ENCODE data around the gene KIAA0753. TPM values are rescaled to one million over a fixed set of nuclear protein-coding genes. Genes with fewer than 3 reads are reported as not detected.
"Not testable (repeated sequence)": the region's sequence is repeated elsewhere in the genome, so short reads cannot be mapped to it uniquely, and the experiment has no call there.

Gene KIAA0753
- total and polyA plus RNA-seq, 2 experiments from 2014 or later = 6.9 to 20.5 TPM

- H3K27me3 ChIP-seq (replicated peaks; ENCODE audit: insufficient read depth) = no peaks in the 10 kb centered on the region
These were observed 66.4 kb downstream of the KIAA0753 start for GRCh38 chr17:6573982-6574686.

GRCh38 chr17:6573495-6573894 is 67.0 kb downstream of the KIAA0753 start:
- DNase-seq; H3K9me3 ChIP-seq (ENCODE audit: low read depth); H3K27me3 ChIP-seq (replicated peaks; ENCODE audit: insufficient read depth); H3K9ac ChIP-seq; H3K9me2 ChIP-seq (ENCODE audit: insufficient read depth); H3K4me2 ChIP-seq (ENCODE audit: unreplicated experiment); H4K20me1 ChIP-seq (ENCODE audit: insufficient read depth); H3K79me2 ChIP-seq (ENCODE audit: insufficient read depth); in situ Hi-C loops (cut with MboI); H2AFZ ChIP-seq; H3K4me3 ChIP-seq; H3K36me3 ChIP-seq (ENCODE audit: low read depth); H3K27ac ChIP-seq: not testable (repeated sequence)
- H3K4me1 ChIP-seq (ENCODE audit: insufficient read depth) = peaks cover 21% of the 10 kb centered on the region
- WGBS, 2 experiments (ENCODE audit: low coverage in 1 of 2, low lambda C conversion rate in 2 of 2, missing lambda C conversion rate in 2 of 2) = 92% methylated on average over 6 of the region's 6 CpGs
- peaks cover 37% of the 10 kb centered on the region for H3F3A ChIP-seq (ENCODE audit: insufficient read depth)

More at GRCh38 chr17:6573982-6574686, 66.4 kb downstream of the KIAA0753 start:
- peak overlapping the region; percentile 81 for H3K4me2 ChIP-seq (ENCODE audit: unreplicated experiment)
- H2AFZ ChIP-seq = no peak overlapping the region
- no peaks in the 10 kb centered on the region for H3K9me2 ChIP-seq (ENCODE audit: insufficient read depth)
- in situ Hi-C loops (cut with MboI) = no loop called here
- no peak for DNase-seq
- H4K20me1 ChIP-seq (ENCODE audit: insufficient read depth) = no peaks in the 10 kb centered on the region
- peaks cover 43% of the 10 kb centered on the region for H3F3A ChIP-seq (ENCODE audit: insufficient read depth)
- TF ChIP-seq EZH2phosphoT487 (IDR thresholded peaks at IDR 0.05; ENCODE audit: insufficient read depth, low read depth) (no peak), EZH2 (IDR thresholded peaks at IDR 0.05; ENCODE audit: insufficient read depth, poor library complexity, severe bottlenecking) (no peak)
- H3K27ac ChIP-seq = no peak overlapping the region; the same call in 1 of the 2 replicates
- H3K4me3 ChIP-seq = no peak overlapping the region
- no peak overlapping the region for H3K9ac ChIP-seq
- H3K4me1 ChIP-seq (ENCODE audit: insufficient read depth) = peaks cover 21% of the 10 kb centered on the region
- H3K36me3 ChIP-seq (ENCODE audit: low read depth) = peaks cover 3% of the 10 kb centered on the region; the same call in 1 of the 2 replicates
- no peaks in the 10 kb centered on the region for H3K9me3 ChIP-seq (ENCODE audit: low read depth)
- 89 to 92% methylated on average over 13 of the region's 13 CpGs for WGBS, 2 experiments (ENCODE audit: low coverage in 1 of 2, low lambda C conversion rate in 2 of 2, missing lambda C conversion rate in 2 of 2)
- no peaks in the 10 kb centered on the region for H3K79me2 ChIP-seq (ENCODE audit: insufficient read depth)

- Histone ChIP-seq H3K9ac (no peak overlapping the region), H3K27ac (no peak overlapping the region), H3K79me2 (ENCODE audit: insufficient read depth) (no peaks in the 10 kb centered on the region), H3K4me1 (ENCODE audit: insufficient read depth) (peaks cover 21% of the 10 kb centered on the region), H3K9me3 (ENCODE audit: low read depth) (no peaks in the 10 kb centered on the region), H3K27me3 (replicated peaks; ENCODE audit: insufficient read depth) (no peaks in the 10 kb centered on the region), H3K4me3 (no peak overlapping the region), H2AFZ (no peak overlapping the region), H3K4me2 (ENCODE audit: unreplicated experiment) (no peak overlapping the region), H3F3A (ENCODE audit: insufficient read depth) (peaks cover 31% of the 10 kb centered on the region), H3K36me3 (ENCODE audit: low read depth) (no peaks in the 10 kb centered on the region), H3K9me2 (ENCODE audit: insufficient read depth) (no peaks in the 10 kb centered on the region), H4K20me1 (ENCODE audit: insufficient read depth) (no peaks in the 10 kb centered on the region)
- no peak for DNase-seq
- in situ Hi-C loops (cut with MboI) = no loop called here
- WGBS, 2 experiments (ENCODE audit: low coverage in 1 of 2, low lambda C conversion rate in 2 of 2, missing lambda C conversion rate in 2 of 2) = 95 to 99% methylated on average over 8 of the region's 8 CpGs
- no peak for TF ChIP-seq EZH2 (IDR thresholded peaks at IDR 0.05; ENCODE audit: insufficient read depth, poor library complexity, severe bottlenecking)
These were observed 67.5 kb downstream of the KIAA0753 start for GRCh38 chr17:6572972-6573370.

GRCh38 chr17:6571452-6571781 is 69.1 kb downstream of the KIAA0753 start:
- H3K4me2 ChIP-seq (ENCODE audit: unreplicated experiment) = no peak overlapping the region
- no peak overlapping the region for H3K27ac ChIP-seq
- H2AFZ ChIP-seq = no peak overlapping the region
- no peak for DNase-seq
- H3K4me3 ChIP-seq = no peak overlapping the region
- no peaks in the 10 kb centered on the region for H3K27me3 ChIP-seq (replicated peaks; ENCODE audit: insufficient read depth)
- H3K9me2 ChIP-seq (ENCODE audit: insufficient read depth) = no peaks in the 10 kb centered on the region
- no peaks in the 10 kb centered on the region for H3K9me3 ChIP-seq (ENCODE audit: low read depth)
- peaks cover 25% of the 10 kb centered on the region for H3K4me1 ChIP-seq (ENCODE audit: insufficient read depth)
- H3F3A ChIP-seq (ENCODE audit: insufficient read depth) = peaks cover 25% of the 10 kb centered on the region
- no peaks in the 10 kb centered on the region for H3K79me2 ChIP-seq (ENCODE audit: insufficient read depth)
- TF ChIP-seq EZH2 (IDR thresholded peaks at IDR 0.05; ENCODE audit: insufficient read depth, poor library complexity, severe bottlenecking) (no peak), EZH2phosphoT487 (IDR thresholded peaks at IDR 0.05; ENCODE audit: insufficient read depth, low read depth) (no peak)
- in situ Hi-C loops (cut with MboI) = no loop called here
- WGBS, 2 experiments (ENCODE audit: low coverage in 1 of 2, low lambda C conversion rate in 2 of 2, missing lambda C conversion rate in 2 of 2) = 35 to 36% methylated on average over 7 of the region's 7 CpGs
- H3K36me3 ChIP-seq (ENCODE audit: low read depth) = no peaks in the 10 kb centered on the region
- no peaks in the 10 kb centered on the region for H4K20me1 ChIP-seq (ENCODE audit: insufficient read depth)
- H3K9ac ChIP-seq = no peak overlapping the region
